GM21786 (cell line): ENCODE data around the gene PPP4R3A.
"Not testable (repeated sequence)": the region's sequence is repeated elsewhere in the genome, so short reads cannot be mapped to it uniquely, and the experiment has no call there.

ENCODE experiments used
- ATAC-seq: cut with Tn5 transposase; IDR thresholded peaks from one replicate; pipeline ENCODE4 v1.9.1; 2021; ENCODE audit not compliant: unreplicated experiment

Gene PPP4R3A

DNA sequence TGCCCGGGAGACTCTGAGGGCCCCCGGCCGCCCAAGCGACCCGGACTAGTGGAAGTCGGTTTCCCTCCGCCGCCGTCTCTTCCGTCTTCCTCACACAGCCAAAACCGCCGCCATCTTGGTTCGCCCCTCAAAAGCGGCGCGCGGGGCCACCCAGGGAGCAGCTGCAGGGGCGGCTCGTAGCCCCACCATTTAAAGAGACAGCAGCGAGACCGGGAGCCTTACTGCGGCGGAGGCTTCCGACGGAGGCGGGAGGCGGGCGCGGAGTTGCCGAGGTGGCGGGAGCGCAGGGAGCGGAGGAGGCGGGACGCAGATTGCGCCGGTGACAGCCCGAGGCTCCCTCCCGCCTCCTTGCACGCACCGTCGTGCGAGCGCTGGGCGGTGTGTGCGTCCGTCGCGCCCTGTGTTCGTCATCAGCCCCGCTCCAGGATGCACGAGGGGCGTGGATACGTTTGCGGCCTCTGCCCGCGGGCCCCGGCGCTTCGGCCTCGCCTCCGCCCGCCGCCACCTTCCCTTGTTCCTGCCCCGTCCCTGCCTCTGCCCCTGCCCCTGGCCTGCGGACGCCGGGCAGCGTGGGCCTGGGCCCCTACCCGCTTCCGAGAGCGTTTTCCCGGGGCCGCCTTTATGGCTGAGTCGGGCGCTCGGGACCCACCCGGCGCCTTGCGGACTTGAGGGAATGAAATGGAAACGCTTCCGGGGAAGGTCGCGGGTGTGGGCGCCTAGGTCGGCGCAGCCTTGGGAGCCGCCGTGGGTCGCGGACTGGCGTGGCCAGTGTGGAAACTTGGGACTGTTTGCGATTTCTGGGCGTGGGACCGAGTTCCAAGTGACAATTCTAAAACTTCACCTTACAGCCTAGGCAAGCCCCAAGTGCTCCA lies at the start of gene PPP4R3A:
Gene PPP4R3A, minus strand, starts transcription at position 140 of the 872 bp plus-strand sequence. CDS start 663 bp downstream, outside the sequence.
- ATAC-seq: peak; percentile 80

- no peak for ATAC-seq
Observed at GRCh38 chr14:91555531-91555930, 45.4 kb upstream of the PPP4R3A start.

DNA sequence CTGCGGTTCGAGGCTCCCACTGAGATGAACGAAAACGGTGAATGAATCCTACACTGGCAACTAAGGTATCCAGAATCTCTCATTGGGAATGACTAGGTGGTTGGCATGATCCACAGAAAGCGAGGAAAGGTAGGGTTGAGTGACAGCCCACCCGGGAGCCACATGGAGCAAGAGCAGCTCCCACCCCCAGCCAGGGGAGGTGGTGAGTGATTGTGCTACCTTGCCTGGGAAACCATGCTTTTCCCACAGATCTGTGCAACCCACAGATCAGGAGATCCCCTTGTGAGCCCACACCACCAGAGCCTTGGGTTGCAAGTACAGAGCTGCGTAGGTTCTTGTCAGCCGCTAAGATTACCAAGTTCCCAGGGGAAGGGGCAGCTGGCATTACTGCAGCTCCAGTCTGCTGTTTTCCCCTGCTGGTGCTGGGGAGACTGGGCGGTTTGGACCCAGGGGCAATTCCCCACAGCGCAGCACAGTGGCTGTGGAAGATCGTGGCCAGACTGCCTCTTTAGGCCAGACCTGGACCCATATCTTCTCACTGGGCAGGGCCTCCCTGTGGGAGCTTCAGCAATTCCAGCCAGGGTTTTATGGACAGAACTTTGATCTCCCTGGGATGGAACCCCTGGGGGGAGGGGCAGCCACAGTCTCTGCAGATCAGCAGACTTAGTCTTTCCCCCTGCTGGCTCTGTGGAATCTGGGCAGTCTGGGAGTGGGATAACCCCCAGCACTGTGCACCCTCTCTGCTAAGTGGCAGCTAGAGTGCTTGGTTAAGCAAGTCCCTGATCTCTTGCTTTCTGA lies 44.6 kb upstream of the PPP4R3A start:
- no peak for ATAC-seq

- ATAC-seq: no peak
Observed at GRCh38 chr14:91548108-91548507, 38.0 kb upstream of the PPP4R3A start.

GRCh38 chr14:91545946-91546716 lies 36.0 kb upstream of the PPP4R3A start:
- no peak for ATAC-seq

DNA sequence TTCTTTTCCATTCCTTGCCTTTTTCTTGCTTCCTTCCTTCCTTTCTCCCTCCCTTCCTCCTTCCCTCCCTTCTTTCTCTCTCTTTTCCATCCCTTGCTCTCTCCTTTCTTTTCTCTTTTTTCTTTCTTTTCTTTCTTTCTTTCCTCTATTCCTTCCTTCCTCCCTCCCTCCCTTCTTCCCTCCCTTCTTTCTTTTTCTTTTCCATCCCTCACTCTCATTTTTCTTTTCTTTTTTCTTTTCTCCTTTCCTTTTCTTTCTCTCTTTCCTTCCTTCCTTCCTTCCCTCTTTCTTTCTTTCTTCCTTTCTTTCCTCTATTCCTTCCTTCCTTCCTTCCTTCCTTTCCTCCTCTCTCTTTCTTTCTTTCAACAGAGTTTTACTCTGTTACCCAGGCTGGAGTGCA lies 35.1 kb upstream of the PPP4R3A start:
- no peak for ATAC-seq

DNA sequence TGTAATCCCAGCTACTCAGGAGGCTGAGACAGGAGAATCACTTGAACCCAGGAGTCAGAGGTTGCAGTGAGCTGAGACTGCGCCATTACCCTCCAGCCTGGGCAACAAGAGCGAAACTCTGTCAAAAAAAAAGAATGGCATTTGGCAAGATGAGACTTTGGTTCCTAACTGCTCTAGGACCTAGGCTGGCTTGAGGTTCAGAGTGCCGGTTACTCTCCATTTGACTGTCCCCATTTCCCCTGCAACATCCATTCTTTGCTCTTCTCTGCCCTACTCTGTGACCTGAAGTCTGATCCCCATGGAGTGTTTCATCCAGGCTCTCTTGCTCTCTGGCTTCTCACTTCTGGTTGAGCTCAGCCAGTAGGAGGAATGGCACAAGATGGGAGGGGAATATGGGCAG lies 26.2 kb upstream of the PPP4R3A start:
- ATAC-seq: no peak

GRCh38 chr14:91534059-91534458 lies 23.9 kb upstream of the PPP4R3A start:
- ATAC-seq: not testable (repeated sequence)

- ATAC-seq: no peak
Observed at GRCh38 chr14:91533623-91534022, 23.5 kb upstream of the PPP4R3A start.

GRCh38 chr14:91523972-91524371 lies 13.9 kb upstream of the PPP4R3A start:
- no peak for ATAC-seq

DNA sequence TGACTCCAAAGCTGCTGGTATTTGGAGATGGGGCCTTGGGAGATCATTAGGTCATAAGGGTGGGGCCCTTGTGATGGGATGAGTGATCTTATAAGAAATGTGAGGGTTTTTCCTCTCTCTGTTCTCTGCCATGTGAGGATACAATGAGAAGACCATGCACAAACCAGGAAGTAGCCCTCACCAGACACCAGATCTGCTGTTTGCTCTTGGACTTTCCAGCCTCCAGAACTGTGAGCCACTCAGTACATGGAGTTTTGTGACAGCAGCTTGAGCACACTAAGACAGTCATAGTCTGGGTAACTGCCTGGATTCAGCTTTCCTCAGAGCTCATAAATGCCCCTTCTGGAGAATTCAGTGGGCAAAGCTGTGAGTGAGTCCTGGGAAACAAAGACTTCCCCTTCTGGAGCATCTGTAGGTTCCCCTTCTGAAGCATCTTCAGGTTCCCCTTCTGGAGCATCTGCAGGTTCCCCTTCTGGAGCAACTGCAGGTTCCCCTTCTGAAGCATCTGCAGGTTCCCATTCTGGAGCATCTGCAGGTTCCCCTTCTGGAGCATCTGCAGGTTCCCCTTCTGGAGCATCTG lies 11.0 kb upstream of the PPP4R3A start:
- ATAC-seq: no peak

DNA sequence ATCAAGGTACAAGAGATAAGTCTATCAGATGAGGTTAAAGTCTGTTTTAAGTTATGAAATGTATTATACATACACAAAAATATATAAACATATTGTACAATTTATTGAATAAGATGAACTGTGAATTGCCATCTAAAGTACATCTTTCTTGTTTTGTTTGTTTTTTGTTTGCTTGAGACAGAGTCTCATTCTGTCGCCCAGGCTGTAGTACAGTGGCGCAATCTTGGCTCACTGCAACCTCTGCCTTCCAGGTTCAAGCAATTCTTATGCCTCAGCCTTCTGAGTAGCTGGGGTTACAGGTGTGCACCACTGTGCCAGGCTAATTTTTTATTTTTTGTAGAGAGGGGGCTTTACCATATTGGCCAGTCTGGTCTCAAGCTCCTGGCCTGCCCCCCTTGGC lies 10.0 kb upstream of the PPP4R3A start:
- no peak for ATAC-seq

GRCh38 chr14:91519239-91520036 lies 9.3 kb upstream of the PPP4R3A start:
- no peak for ATAC-seq

DNA sequence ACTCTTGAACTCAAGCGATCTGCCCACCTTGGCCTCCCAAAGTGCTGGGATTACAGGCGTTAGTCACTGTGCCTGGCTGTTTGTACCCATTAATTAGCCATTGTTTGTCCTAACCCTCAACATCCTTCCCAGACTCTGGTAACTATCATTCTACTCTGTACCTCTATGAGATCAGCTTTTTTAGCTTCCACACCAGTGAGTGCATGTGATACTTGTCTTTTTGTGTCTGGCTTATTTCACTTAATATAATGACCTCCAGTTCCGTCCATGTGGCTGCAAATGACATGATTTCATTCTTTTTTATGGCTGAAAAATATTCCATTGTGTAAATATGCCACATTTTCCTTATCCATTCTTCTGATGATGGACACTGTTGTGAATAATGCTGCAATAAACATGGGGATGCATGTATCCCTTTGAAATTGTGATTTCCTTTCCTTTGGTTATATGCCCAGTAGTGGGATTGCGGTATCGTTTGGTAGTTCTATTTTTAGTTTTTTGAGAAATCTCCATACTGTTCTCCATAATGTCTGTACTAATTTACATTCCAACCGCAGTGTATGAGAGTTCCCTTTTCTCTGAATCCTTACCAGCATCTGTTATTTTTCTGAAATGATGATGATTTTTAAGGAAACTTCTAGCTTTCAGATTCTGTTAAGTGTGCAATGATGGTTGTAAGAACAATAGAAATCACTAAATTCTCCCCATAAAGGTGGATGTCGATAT lies 6.7 kb upstream of the PPP4R3A start:
- ATAC-seq: no peak

DNA sequence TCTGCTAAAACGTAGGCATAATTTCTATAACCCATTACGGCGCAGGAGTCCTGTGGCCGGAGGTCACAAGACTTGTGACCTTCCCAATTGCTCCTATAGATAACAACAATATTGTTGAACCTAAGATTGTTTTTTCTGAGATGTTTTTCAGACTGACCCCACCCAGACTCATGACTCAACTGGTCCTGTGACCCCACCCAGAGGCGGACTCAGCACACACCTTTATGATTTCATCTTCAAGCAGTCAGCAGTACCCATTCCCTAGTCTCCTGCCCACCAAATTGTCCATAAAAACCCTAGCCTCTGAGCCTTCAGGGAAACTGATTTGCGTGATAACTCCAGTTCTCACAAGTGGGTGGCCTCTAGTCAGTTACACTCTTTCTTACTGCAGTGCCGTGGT lies 5.9 kb upstream of the PPP4R3A start:
- no peak for ATAC-seq

- no peak for ATAC-seq
Observed at GRCh38 chr14:91511043-91511383, 903 bp upstream of the PPP4R3A start.

DNA sequence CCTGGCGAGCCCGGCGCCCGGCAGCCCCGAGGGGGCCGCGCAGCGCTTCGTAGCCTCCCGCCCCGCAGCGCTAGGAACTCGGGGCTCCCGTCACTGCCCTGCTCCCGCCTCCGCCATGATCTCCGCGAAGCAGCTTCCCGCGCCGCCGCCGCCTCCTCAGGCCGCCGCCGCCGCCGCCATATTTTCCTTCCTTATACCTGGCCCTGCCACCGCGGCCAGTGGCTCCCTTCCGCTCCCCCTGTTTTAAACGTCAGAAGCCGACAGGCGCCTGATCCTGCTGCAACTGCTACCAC lies 286 bp downstream of the PPP4R3A start:
- ATAC-seq: peak; percentile 21

DNA sequence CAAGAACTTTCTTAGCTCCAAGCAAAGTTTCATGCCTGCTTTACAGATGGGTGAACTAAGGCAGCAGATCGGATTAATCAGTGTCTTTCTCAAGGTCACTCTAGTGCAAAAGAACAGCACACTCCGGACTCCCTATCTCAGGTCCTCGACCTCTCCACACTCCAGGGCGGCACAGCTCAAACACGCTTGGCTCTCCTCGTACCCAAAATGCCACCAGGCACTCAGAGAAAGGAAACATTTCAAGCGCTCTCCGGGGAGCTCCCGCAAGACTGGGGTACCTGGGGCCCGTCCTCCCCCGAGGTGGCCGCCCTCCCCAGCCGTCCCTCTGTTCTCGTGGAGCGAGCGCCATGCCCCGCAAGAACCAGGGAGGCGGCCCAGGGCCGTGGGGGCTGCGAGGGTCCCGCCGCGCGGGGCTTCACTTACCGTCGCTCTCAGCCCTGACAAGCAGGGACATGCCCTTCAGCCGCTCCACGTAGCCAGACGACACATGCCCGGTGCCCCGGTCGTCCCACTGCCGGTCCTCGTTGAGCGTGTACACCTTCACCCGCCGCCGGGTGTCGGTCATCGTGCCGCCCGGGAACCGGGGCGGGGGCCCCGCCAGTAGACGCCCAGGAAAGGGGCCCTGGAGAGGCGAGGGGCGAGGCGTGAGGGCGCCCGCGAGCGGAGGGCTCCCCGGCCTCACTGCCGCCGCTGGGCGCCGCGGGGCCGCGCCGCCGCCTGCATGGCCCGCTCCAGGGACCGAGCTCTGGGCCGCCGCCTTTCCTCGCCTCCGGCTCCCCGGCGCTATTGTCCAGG lies 830 bp downstream of the PPP4R3A start:
- peak; percentile 4 for ATAC-seq

DNA sequence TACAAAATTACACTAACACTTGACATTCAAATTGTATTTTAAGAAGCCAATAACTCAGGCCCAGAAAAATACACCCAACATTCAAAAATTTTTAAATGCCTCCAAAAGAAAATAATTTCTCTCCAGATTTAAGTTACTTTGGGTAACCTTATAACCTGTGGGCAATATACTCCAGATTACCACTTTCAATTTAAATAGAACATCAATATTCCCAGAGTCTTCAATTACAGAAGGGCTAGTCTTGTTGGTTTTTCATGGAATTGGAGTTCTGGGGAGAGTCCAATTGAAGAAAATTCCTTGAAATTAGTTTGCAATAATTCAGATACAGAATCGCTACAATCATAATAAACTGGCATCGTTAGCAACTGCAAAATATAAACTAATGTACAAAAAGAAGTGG lies 2.0 kb downstream of the PPP4R3A start:
- no peak for ATAC-seq
